T follicular helper cell (primary cell): Measurements from ENCODE around the gene HTR1B.

Experiments used
- DNase-seq: peaks from one replicate; pipeline ENCODE4 v3.0.0-alpha.2; 2020; ENCODE audit warnings: low read depth

HTR1B gene

GRCh38 chr6:77455271-77455670, 8.0 kb downstream of the HTR1B start:
- DNase-seq, result no peak

DNA sequence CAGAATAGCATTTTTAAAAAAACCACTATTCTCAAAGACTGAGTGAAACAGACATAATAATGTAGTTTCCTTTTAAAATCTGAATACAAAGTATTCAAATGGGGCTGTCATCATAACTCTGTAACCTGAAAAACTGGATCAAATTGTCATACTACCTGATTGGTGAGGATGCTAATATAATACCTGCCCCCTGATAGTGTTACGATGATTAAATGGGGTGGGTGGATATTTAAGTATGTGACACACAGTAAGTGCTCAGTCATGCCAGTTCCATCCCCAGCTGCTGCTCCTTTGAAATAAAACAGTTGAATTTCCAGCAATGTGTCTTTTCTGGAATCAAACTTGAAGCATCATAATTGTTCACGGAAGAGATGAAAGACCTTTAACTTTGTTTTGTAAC, 8.9 kb downstream of the HTR1B start:
- DNase-seq, result no peak

- no peak for DNase-seq
These were observed 11.8 kb downstream of the HTR1B start for GRCh38 chr6:77451466-77451865.

DNA sequence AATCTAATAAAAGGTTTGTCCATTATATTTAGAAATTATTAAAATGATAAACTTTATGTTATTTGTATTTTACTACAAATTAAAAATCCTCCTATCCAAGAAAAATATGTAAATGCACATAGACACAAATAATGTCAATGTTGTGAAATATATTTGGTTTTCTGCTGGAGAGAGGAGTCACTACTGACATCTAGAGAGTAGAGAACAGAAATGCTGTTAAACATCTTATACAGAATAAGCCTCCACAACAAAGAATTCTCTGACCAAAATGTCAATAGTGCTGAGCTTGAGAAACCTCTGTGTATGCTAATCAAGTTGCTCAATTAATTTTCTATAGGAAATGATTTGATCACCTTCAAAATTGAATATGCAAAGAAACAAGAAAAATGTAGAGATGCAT, 12.4 kb downstream of the HTR1B start:
- no peak for DNase-seq

DNA sequence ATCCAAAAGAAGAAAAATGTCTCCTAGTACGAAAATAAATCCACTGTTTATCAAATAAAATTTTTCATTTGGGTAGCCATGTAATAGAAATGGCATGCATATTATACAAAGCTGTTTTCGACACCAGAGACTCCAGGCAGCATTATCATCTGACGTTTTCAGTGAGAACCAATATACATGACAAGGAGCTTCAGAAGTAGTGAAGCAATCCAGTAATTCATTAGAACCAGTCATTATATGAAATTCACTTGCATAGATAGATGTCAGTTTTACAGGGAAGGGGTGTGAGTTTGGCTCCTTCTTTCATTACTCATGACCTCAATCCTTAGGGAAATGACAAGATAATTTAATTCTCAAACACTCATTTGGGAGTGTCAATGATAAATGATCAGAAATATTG, 14.7 kb downstream of the HTR1B start:
- DNase-seq, result no peak

- DNase-seq, result no peak
These were observed 16.0 kb downstream of the HTR1B start for GRCh38 chr6:77447254-77447653.

DNA sequence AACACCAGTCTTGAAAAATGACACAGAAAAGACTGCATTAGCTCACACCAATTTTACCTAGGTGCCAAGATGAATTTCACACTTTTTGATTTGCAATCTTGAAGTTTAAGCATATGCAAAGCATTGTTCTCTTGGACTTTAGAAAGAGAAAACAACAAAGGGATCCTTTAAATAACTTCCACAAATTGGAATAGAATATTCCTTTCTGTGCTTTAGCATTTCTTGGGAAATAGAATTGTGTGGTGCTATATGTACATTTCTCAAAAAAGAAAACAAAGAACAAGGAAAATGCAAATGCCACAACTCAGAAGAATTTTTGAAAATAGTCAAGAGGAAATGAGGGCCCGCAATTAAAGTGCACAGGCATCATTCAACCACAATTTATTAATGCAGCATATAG, 17.0 kb downstream of the HTR1B start:
- DNase-seq, result no peak

- DNase-seq, result no peak
These were observed 18.1 kb downstream of the HTR1B start for GRCh38 chr6:77445214-77445613.

- no peak for DNase-seq
These were observed 22.9 kb downstream of the HTR1B start for GRCh38 chr6:77440206-77440976.

DNA sequence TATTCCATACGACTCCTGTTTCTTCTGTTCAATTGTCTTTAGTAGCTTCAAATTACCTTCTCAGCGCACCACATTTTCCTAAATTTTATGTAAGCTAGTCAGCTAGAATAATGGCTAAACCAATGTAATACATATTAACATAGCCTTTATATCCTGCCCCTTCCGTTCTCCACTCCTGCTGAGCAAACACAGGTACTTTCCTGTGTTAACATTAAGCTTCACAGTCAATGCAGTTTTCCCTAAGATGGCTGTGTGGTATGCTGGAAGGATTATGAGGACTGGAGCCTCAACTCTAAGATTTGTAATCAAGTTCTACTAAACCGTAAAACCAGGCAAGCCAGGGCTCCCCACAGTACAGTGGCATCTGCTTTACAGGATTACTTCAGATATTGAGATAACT, 29.4 kb downstream of the HTR1B start:
- DNase-seq, result no peak

- no peak for DNase-seq
These were observed 32.8 kb downstream of the HTR1B start for GRCh38 chr6:77430504-77430903.

DNA sequence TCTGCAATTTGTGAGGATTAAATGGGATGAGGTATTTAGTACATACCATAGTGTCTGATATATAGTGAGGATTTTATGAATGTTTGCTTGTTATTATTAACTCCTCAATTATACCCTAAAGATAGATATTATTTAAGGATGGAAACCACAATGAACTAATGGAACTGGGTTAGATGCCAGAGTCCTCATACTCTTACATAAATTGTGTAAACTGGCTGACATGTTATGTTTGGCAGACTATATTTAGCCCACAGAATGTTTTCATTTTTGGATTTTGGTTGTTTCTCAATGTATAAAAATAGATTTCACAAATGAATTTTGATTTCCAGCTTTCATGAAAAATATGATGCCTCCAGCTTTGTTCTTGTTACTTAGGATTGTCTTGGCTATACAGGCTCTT, 37.6 kb downstream of the HTR1B start:
- no peak for DNase-seq

DNA sequence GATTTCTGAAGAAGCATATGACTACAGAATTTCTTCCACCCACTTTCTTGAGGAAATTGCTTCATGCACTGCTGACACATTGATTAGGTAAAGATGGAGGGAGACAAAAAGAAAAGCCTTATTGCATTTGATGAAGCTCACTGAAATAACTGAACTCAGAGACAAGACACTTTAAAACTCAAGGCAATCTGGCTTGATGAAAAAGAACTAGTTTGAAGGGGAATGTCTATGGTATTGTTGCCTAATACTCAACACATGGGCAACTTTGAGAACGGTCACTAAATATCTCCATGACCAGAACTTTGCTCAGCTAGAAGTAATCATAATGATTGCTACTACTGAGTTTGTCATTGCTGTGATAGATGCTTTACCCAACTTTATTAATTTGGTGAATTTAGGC, 38.1 kb downstream of the HTR1B start:
- no peak for DNase-seq

- DNase-seq, result no peak
These were observed 38.5 kb downstream of the HTR1B start for GRCh38 chr6:77424761-77425160.

DNA sequence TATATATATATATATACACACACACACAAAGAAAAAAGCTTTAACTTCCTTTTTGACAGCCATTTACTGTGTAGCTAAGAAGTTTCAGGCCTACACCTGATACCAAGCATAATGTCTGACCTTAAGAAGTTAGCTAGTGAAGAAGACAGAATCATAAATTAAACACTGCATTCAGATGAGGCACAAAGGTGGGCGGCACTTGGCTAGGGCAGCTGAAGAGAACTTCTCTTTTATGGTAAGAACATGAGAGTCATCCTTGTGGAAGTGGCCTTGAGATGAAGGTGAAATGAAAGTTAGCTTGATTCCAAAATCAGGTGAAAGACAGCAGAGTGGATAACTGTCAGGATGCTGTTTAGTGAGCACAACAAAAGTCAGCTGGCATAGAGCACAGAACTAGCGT, 46.5 kb downstream of the HTR1B start:
- no peak for DNase-seq

DNA sequence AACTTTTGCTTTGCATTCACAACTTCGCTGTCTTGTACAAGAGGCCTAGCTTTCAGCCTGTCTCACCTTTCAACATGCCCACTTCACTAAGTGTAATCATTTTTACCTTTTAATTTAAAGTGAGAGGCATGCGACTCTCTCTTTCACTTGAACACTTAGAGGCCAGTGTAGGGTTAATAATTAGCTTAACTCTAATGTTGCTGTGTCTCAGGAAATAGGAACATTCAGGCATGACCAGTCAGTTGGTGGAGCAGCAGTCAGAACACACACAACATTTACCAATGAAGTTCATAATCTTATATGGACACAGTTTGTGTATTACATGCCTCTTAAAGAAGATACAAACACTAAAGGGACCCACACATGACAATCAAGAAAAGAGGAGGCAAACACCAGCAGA, 47.6 kb downstream of the HTR1B start:
- no peak for DNase-seq
